Measurements from ENCODE around the gene SALL2. TPM values are rescaled to one million over a fixed set of nuclear protein-coding genes. Genes with fewer than 3 reads are reported as not detected.

Gene SALL2
- total and polyA plus RNA-seq, 4 donors = 0.49 to 2.9 (median 0.78) TPM

- Histone ChIP-seq H3K9me3 (ENCODE audit: control insufficient read depth in 4 of 4, low read length in 3 of 4) (no peaks in the 10 kb centered on the region), H3K4me3 (ENCODE audit: low read depth in 1 of 3, low read length in 3 of 3) (no peak overlapping the region), H3K36me3 (ENCODE audit: control insufficient read depth in 4 of 4, insufficient read depth in 3 of 4, low read depth in 1 of 4, low read length in 3 of 4) (no peaks in the 10 kb centered on the region), H3K27me3 (ENCODE audit: control insufficient read depth in 4 of 4, insufficient read depth in 4 of 4, low read length in 3 of 4) (no peaks in the 10 kb centered on the region), H3K27ac (ENCODE audit: low read depth in 1 of 2, low read length in 2 of 2) (no peak overlapping the region), H3K9ac (ENCODE audit: low read depth in 1 of 2, low read length in 2 of 2) (no peak overlapping the region), H3K4me1 (ENCODE audit: control insufficient read depth in 4 of 4, insufficient read depth in 4 of 4, low read length in 3 of 4) (peaks cover 0 to 5% (median 2%) of the 10 kb centered on the region in 4 donors)
- 62% methylated on average over 4 of the region's 4 CpGs for WGBS
- TF ChIP-seq ZBTB33 (IDR thresholded peaks at IDR 0.05) (no peak), YY1 (IDR thresholded peaks at IDR 0.05) (no peak), CTCF (IDR thresholded peaks at IDR 0.05; ENCODE audit: low read depth, low read length, missing input control) (no peak), NR2F2 (IDR thresholded peaks at IDR 0.05) (no peak), MAX (IDR thresholded peaks at IDR 0.05) (no peak), JUND (IDR thresholded peaks at IDR 0.05) (no peak), RAD21 (IDR thresholded peaks at IDR 0.05) (no peak), EGR1 (IDR thresholded peaks at IDR 0.05; ENCODE audit: low read depth in 2 of 2) (no peak)
- no peak for DNase-seq (ENCODE audit: low spot score)
Measured at GRCh38 chr14:21528381-21529348, 2.5 kb upstream of the SALL2 start.

GRCh38 chr14:21527318-21527679, 1.2 kb upstream of the SALL2 start:
- H3K4me1 ChIP-seq (ENCODE audit: control insufficient read depth in 4 of 4, insufficient read depth in 4 of 4, low read length in 3 of 4) = peaks cover 0 to 5% (median 2%) of the 10 kb centered on the region in 4 donors
- no peak overlapping the region for H3K4me3 ChIP-seq (ENCODE audit: low read depth in 1 of 3, low read length in 3 of 3)
- no peaks in the 10 kb centered on the region for H3K27me3 ChIP-seq (ENCODE audit: control insufficient read depth in 4 of 4, insufficient read depth in 4 of 4, low read length in 3 of 4)
- DNase-seq (ENCODE audit: low spot score) = no peak
- H3K9me3 ChIP-seq (ENCODE audit: control insufficient read depth in 4 of 4, low read length in 3 of 4) = no peaks in the 10 kb centered on the region
- TF ChIP-seq JUND (IDR thresholded peaks at IDR 0.05) (no peak), FOXA1 (IDR thresholded peaks at IDR 0.05) (no peak), NR2F2 (IDR thresholded peaks at IDR 0.05) (no peak), HNF4G (IDR thresholded peaks at IDR 0.05) (no peak), YY1 (IDR thresholded peaks at IDR 0.05) (no peak), CTCF (IDR thresholded peaks at IDR 0.05; ENCODE audit: low read depth, low read length, missing input control) (no peak), GABPA (IDR thresholded peaks at IDR 0.05 in 1 of 2, conservative IDR thresholded peaks at IDR 0.05 in 1 of 2) (no peak), EGR1 (IDR thresholded peaks at IDR 0.05; ENCODE audit: low read depth in 2 of 2) (no peak), FOXA2 (IDR thresholded peaks at IDR 0.05) (no peak), TAF1 (conservative IDR thresholded peaks at IDR 0.05) (no peak), ZBTB33 (IDR thresholded peaks at IDR 0.05) (no peak), RXRA (IDR thresholded peaks at IDR 0.05) (no peak), MAX (IDR thresholded peaks at IDR 0.05) (no peak)
- WGBS = 72% methylated on average over 1 of the region's 1 CpG
- H3K27ac ChIP-seq (ENCODE audit: low read depth in 1 of 2, low read length in 2 of 2) = no peak overlapping the region
- no peak overlapping the region for H3K9ac ChIP-seq (ENCODE audit: low read depth in 1 of 2, low read length in 2 of 2)
- H3K36me3 ChIP-seq (ENCODE audit: control insufficient read depth in 4 of 4, insufficient read depth in 3 of 4, low read depth in 1 of 4, low read length in 3 of 4) = no peaks in the 10 kb centered on the region

All from liver (tissue), 9 donors.